Fibroblast of pulmonary artery (primary cell): ENCODE results near the gene TRAPPC14.

Experiments
- DNase-seq: peaks from one replicate; pipeline ENCODE4 v3.0.0-alpha.2; 2010; ENCODE audit warnings: low read depth
- H3K4me3 ChIP-seq: replicated peaks from 2 replicates; pipeline ENCODE4 v1.5.1; 2011; ENCODE audit warnings: low read depth, mild to moderate bottlenecking, control low read depth, low read length, moderate library complexity
- TF ChIP-seq, protein P1 (sequence below): IDR thresholded peaks from 2 replicates; pipeline ENCODE4 v1.5.1; 2011; ENCODE audit warnings: mild to moderate bottlenecking, control low read depth, low read length, inconsistent platforms; ENCODE audit errors: missing control alignments

Gene TRAPPC14

DNA sequence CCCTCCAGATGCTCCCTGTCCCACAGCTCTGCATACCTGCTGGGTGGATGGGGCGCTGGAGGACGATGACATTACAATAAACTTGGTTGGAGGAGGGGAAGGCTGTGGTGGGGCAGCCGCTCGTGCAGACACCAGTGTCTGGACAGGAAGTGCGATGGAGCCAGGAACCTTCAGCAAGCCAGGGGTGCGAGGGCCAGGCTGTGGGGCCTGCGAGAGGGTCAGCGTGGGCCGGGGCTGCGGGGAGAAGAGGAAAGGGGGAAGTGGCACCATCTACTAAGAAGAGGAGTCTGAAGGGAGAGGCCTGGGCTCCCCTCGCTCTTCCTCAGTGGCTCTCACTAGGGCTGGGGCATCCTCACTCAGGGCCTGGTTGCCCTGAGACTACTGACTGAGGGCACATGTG, 50.6 kb downstream of the TRAPPC14 start:
- DNase-seq, result no peak
- H3K4me3 ChIP-seq, result no peak overlapping the region
- TF ChIP-seq, protein P1, sequence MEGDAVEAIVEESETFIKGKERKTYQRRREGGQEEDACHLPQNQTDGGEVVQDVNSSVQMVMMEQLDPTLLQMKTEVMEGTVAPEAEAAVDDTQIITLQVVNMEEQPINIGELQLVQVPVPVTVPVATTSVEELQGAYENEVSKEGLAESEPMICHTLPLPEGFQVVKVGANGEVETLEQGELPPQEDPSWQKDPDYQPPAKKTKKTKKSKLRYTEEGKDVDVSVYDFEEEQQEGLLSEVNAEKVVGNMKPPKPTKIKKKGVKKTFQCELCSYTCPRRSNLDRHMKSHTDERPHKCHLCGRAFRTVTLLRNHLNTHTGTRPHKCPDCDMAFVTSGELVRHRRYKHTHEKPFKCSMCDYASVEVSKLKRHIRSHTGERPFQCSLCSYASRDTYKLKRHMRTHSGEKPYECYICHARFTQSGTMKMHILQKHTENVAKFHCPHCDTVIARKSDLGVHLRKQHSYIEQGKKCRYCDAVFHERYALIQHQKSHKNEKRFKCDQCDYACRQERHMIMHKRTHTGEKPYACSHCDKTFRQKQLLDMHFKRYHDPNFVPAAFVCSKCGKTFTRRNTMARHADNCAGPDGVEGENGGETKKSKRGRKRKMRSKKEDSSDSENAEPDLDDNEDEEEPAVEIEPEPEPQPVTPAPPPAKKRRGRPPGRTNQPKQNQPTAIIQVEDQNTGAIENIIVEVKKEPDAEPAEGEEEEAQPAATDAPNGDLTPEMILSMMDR, result no peak

DNA sequence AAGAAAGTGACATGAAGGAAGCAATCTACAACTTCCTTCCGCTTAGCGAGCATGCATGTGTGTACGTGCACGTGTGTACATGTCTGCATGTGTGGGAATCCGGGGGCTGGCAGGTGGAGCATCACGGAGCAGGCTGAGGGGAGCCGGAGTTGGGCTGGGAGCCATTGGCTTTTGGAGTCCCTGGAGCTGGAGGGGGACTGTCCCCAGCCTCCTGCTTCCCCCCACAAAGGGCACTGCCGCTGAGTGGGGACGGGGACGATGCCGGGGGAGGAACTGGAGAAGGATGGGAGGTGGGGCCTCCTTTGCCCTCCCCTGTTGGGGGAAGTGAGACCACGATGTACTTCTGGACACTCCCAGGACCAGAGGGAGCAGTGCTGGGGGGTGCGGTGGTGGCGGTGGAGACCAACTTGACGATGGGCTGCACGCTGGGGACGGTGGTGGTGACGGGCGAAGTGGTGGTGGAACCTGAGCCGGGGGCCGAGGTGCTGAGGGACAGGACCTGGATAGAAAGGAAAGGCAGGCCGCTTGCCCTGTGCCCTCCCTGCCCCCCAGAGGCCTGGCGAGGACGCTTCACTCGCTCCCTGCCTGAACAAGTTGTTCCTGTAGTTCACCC, 51.3 kb downstream of the TRAPPC14 start:
- no peak overlapping the region for H3K4me3 ChIP-seq
- TF ChIP-seq, protein P1, result no peak
- DNase-seq, result no peak

DNA sequence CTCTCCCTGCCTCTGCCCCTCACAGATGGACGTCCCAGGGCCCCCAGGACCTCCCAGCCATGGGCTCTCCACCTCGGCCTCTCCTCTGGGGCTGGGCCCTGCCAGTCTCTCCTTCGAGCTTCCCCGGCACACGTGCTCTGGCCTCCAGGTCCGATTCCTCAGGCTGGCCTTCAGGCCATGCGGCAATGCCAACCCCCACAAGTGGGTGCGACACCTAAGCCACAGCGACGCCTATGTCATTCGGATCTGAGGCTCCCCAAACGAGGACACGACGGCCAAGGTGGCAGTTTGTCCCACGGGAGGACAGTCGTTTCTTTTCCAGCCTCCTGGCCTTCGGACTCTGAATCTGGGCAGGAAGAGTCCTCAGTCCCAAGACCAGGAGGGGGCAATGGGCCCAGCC, 51.9 kb downstream of the TRAPPC14 start:
- TF ChIP-seq, protein P1, result no peak
- H3K4me3 ChIP-seq, result no peak overlapping the region
- DNase-seq, result no peak

DNA sequence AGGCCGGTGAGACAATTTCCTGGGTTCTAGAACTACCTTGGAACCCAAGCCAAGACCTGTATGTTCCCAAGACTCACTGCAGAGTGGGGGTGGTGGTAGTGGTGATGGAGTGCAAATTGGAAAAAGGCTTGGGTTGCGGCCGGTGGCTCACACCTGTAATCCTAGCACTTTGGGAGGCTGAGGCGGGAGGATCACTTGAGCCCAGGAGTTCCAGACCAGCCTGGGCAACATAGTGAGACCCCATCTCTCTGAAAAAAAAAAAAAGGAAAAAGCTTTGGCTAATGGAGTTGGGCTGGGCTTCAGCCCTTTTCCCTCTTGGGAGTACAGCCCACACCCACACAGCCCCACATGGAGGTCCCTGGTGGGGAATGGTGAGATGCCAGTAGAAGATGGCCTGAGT, 53.0 kb downstream of the TRAPPC14 start:
- H3K4me3 ChIP-seq, result no peak overlapping the region
- TF ChIP-seq, protein P1, result no peak
- DNase-seq, result no peak
